ENCODE results near the gene RCSD1.

RCSD1 gene

DNA sequence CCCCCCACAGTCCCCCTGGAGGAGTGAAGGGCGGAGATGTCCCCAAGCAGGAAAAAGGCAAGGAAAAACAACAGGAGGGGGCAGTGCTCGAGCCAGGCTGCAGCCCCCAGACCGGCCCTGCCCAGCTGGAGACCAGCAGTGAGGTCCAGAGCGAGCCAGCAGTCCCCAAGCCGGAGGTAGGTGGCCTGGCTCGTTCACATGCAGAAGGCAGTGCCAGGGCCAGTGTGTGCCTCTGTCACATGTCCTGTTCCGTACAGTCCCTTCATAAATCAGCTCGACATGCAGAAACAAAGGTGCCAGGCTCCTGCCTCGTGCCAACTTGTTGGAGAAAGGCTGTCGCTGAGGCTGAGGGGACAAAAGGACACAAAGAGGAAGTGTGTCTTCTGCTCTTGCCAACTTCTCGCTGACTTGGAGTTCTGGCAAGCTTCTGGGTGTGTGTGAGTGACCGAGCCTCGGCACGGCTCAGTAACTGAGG is 67.7 kb downstream of the RCSD1 start:
- in situ Hi-C loops (cut with MboI; ENCODE audit: low pct_unique_long_range_greater_than_20kb, low sequenced_read_pairs, unreplicated experiment), result no loop called here
- DNase-seq (ENCODE audit: low spot score), result no peak
- TF ChIP-seq, protein P1, sequence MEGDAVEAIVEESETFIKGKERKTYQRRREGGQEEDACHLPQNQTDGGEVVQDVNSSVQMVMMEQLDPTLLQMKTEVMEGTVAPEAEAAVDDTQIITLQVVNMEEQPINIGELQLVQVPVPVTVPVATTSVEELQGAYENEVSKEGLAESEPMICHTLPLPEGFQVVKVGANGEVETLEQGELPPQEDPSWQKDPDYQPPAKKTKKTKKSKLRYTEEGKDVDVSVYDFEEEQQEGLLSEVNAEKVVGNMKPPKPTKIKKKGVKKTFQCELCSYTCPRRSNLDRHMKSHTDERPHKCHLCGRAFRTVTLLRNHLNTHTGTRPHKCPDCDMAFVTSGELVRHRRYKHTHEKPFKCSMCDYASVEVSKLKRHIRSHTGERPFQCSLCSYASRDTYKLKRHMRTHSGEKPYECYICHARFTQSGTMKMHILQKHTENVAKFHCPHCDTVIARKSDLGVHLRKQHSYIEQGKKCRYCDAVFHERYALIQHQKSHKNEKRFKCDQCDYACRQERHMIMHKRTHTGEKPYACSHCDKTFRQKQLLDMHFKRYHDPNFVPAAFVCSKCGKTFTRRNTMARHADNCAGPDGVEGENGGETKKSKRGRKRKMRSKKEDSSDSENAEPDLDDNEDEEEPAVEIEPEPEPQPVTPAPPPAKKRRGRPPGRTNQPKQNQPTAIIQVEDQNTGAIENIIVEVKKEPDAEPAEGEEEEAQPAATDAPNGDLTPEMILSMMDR (IDR thresholded peaks at IDR 0.05; ENCODE audit: extremely low read depth, insufficient read depth, missing control alignments), result no peak

DNA sequence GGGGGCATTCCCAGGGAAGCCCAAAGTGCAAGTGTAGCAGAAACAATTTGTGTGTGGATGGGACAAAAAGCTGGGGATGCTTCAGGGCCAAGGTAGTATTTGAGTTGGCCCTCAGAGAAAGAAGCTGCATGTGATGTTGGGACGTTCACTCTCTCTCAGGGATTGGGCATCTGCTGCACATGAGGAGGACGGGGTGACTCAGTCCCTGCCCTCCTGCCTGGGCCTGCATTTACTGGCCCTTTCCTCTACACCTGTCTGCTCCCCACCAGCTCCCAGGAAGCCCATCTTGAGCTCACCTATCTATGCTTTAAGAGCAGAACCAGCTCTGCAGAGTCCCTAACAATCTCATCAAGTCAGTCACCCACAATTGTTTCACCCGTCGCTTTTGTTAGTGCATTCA is 68.3 kb downstream of the RCSD1 start:
- in situ Hi-C loops (cut with MboI; ENCODE audit: low pct_unique_long_range_greater_than_20kb, low sequenced_read_pairs, unreplicated experiment), result no loop called here
- TF ChIP-seq, protein P1 (IDR thresholded peaks at IDR 0.05; ENCODE audit: extremely low read depth, insufficient read depth, missing control alignments), result no peak
- DNase-seq (ENCODE audit: low spot score), result no peak

DNA sequence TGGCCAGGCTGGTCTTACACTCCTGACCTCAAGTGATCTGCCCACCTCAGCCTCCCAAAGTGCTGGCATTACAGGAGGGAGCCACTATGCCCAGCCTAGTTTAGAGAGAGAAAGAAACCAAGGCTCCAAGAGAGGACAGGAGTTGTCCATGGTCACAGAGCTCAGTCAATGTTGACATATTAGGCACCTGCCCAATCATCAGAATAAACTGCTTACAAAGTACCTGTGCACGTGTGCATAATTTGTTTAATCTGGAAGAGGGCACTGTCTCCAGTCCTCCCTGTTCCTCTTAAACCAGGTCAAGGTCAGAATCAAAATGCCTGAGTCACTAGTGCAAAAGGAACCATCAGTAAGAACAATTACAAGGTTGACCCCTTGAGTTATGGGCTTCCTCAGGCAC is 71.5 kb downstream of the RCSD1 start:
- no peak for DNase-seq (ENCODE audit: low spot score)
- TF ChIP-seq, protein P1 (IDR thresholded peaks at IDR 0.05; ENCODE audit: extremely low read depth, insufficient read depth, missing control alignments), result no peak
- in situ Hi-C loops (cut with MboI; ENCODE audit: low pct_unique_long_range_greater_than_20kb, low sequenced_read_pairs, unreplicated experiment), result no loop called here

DNA sequence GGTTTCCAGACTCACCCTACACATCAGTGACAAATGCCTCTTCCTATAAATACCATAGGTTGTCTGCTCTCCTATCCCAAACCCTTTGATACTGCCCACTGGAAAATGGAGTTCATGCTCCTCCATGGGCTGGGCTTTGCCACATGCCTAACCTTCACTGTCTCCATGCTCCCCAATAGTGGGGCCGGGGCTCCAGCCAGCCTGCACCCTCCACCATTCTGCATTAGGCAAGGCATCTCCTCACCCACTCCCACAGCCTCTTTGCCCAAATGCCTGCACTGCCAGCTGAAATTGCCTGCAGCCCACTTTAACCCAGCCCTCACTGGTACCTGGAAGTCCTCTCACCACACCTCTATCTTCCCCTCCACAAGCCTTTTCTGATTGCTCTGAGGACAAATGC is 73.5 kb downstream of the RCSD1 start:
- no peak for DNase-seq (ENCODE audit: low spot score)
- TF ChIP-seq, protein P1 (IDR thresholded peaks at IDR 0.05; ENCODE audit: extremely low read depth, insufficient read depth, missing control alignments), result no peak
- in situ Hi-C loops (cut with MboI; ENCODE audit: low pct_unique_long_range_greater_than_20kb, low sequenced_read_pairs, unreplicated experiment), result no loop called here

DNA sequence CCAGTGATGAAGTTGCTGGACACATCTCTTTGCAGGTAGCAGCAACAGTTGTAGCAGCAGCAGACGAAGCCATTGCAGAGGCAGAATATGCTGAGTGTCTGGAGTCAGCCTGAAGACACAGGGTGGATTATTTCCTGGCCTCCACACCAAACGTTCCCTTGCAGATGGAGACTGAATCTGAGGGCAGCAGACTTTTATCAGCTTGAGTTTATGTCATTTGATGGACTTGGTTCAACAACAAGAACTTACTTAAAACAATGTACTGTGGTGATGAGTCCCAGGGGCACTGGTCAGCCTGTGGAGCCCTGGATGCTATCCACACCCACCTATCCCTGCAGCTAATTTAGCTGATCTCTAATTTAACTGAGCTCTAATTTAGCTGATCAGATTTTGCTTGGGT is 74.7 kb downstream of the RCSD1 start:
- TF ChIP-seq, protein P1 (IDR thresholded peaks at IDR 0.05; ENCODE audit: extremely low read depth, insufficient read depth, missing control alignments), result no peak
- in situ Hi-C loops (cut with MboI; ENCODE audit: low pct_unique_long_range_greater_than_20kb, low sequenced_read_pairs, unreplicated experiment), result no loop called here
- no peak for DNase-seq (ENCODE audit: low spot score)

DNA sequence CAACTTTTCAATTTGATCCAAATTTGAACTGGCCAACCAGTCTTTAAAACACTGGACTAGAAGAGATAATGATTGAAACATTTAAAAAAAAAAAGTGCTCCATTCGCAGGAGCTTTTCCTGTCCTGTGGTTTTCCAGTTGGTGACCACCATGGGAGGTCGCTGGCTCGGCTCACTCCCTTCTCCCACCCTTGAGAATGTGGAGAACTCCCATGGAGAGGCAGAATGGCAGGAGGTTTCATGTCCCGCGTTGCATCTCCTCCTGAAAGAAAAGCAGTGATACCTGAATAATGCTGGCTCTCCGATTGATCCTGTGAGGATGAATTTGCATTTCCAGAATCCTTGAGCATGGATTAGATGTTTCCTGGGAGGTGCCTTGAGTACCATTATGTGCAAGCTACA is 75.2 kb downstream of the RCSD1 start:
- DNase-seq (ENCODE audit: low spot score), result no peak
- TF ChIP-seq, protein P1 (IDR thresholded peaks at IDR 0.05; ENCODE audit: extremely low read depth, insufficient read depth, missing control alignments), result no peak
- in situ Hi-C loops (cut with MboI; ENCODE audit: low pct_unique_long_range_greater_than_20kb, low sequenced_read_pairs, unreplicated experiment), result no loop called here

DNA sequence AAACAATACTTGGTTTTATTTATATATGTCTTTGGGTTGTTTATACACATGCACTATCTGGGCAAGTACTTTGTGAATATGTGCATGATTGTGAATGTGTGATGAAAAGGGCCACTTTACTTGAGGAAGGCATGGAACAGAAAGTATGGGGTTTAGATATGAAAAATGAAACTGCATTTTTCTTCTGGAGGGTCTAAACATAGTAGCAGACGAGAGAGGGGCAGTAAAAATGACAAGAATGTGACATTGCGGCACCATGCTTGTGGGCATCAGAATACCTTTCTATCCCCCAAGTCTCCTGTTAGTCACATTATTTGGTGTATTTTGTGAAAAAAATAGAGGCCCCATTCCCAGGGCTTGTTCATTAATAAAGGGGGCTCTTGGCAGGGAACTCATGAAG is 76.3 kb downstream of the RCSD1 start:
- no peak for DNase-seq (ENCODE audit: low spot score)
- in situ Hi-C loops (cut with MboI; ENCODE audit: low pct_unique_long_range_greater_than_20kb, low sequenced_read_pairs, unreplicated experiment), result no loop called here
- TF ChIP-seq, protein P1 (IDR thresholded peaks at IDR 0.05; ENCODE audit: extremely low read depth, insufficient read depth, missing control alignments), result no peak

Data from GM13977 (cell line).